ENCODE data around the gene RIT2. TPM values are rescaled to one million over a fixed set of nuclear protein-coding genes. Genes with fewer than 3 reads are reported as not detected.

RIT2 gene
- total and polyA plus RNA-seq, 4 donors = not detected

- Histone ChIP-seq H3K4me3 (no peak overlapping the region), H3K27me3 (ENCODE audit: control insufficient read depth in 3 of 3, insufficient read depth in 3 of 3, low read length in 2 of 3) (no peaks in the 10 kb centered on the region), H3K4me1 (ENCODE audit: control insufficient read depth in 5 of 5, insufficient read depth in 5 of 5, low read length in 5 of 5) (peaks cover 0 to 2% (median 0%) of the 10 kb centered on the region in 5 donors), H3K9me3 (ENCODE audit: control insufficient read depth in 4 of 4, insufficient read depth in 3 of 4, low read length in 3 of 4) (no peaks in the 10 kb centered on the region), H3K27ac (ENCODE audit: low read depth in 1 of 2, low read length in 1 of 2) (no peak overlapping the region), H3K9ac (ENCODE audit: insufficient read depth in 1 of 2, low read length in 2 of 2) (no peak overlapping the region), H3K36me3 (ENCODE audit: control insufficient read depth in 4 of 4, insufficient read depth in 4 of 4, low read length in 4 of 4) (no peaks in the 10 kb centered on the region)
- 76 to 87% methylated on average over 1 of the region's 1 CpG for WGBS, 2 donors
- no peak for ATAC-seq (ENCODE audit: insufficient read depth, low FRiP score)
- DNase-seq = no peak
- no peak for TF ChIP-seq CTCF (IDR thresholded peaks at IDR 0.05; ENCODE audit: control extremely low read depth, extremely low read depth)
Measured at GRCh38 chr18:43134876-43135275, 19.4 kb upstream of the RIT2 start.

GRCh38 chr18:43130716-43131260 is 15.3 kb upstream of the RIT2 start:
- ATAC-seq (ENCODE audit: insufficient read depth, low FRiP score) = no peak
- no peaks in the 10 kb centered on the region for H3K9me3 ChIP-seq (ENCODE audit: control insufficient read depth in 4 of 4, insufficient read depth in 3 of 4, low read length in 3 of 4)
- DNase-seq = peak in 2 of 3 donors; percentile 6 to 12
- no peak overlapping the region for H3K9ac ChIP-seq (ENCODE audit: insufficient read depth in 1 of 2, low read length in 2 of 2)
- H3K27me3 ChIP-seq (ENCODE audit: control insufficient read depth in 3 of 3, insufficient read depth in 3 of 3, low read length in 2 of 3) = no peaks in the 10 kb centered on the region
- H3K27ac ChIP-seq (ENCODE audit: low read depth in 1 of 2, low read length in 1 of 2) = no peak overlapping the region
- no peak overlapping the region for H3K4me3 ChIP-seq
- H3K4me1 ChIP-seq (ENCODE audit: control insufficient read depth in 5 of 5, insufficient read depth in 5 of 5, low read length in 5 of 5) = peaks cover 0 to 2% (median 0%) of the 10 kb centered on the region in 5 donors
- TF ChIP-seq CTCF (IDR thresholded peaks at IDR 0.05; ENCODE audit: control extremely low read depth, extremely low read depth) = no peak
- 66 to 74% methylated on average over 5 of the region's 5 CpGs for WGBS, 2 donors
- no peaks in the 10 kb centered on the region for H3K36me3 ChIP-seq (ENCODE audit: control insufficient read depth in 4 of 4, insufficient read depth in 4 of 4, low read length in 4 of 4)

- Histone ChIP-seq H3K4me3 (peak overlapping the region; percentile 36), H3K27ac (ENCODE audit: low read depth in 1 of 2, low read length in 1 of 2) (no peak overlapping the region), H3K9ac (ENCODE audit: insufficient read depth in 1 of 2, low read length in 2 of 2) (no peak overlapping the region), H3K9me3 (ENCODE audit: control insufficient read depth in 4 of 4, insufficient read depth in 3 of 4, low read length in 3 of 4) (no peaks in the 10 kb centered on the region), H3K27me3 (ENCODE audit: control insufficient read depth in 3 of 3, insufficient read depth in 3 of 3, low read length in 2 of 3) (no peaks in the 10 kb centered on the region), H3K4me1 (ENCODE audit: control insufficient read depth in 5 of 5, insufficient read depth in 5 of 5, low read length in 5 of 5) (peaks cover 0 to 2% (median 0%) of the 10 kb centered on the region in 5 donors), H3K36me3 (ENCODE audit: control insufficient read depth in 4 of 4, insufficient read depth in 4 of 4, low read length in 4 of 4) (no peaks in the 10 kb centered on the region)
- ATAC-seq (ENCODE audit: insufficient read depth, low FRiP score) = no peak
- 46 to 73% methylated on average over 5 of the region's 5 CpGs for WGBS, 2 donors
- TF ChIP-seq CTCF (IDR thresholded peaks at IDR 0.05; ENCODE audit: control extremely low read depth, extremely low read depth) = no peak
- DNase-seq = peak in 1 of 3 donors; percentile 9
Measured at GRCh38 chr18:43129946-43130524, 14.6 kb upstream of the RIT2 start.

Data from lung (tissue), 12 donors.